H9 (cell line): ENCODE data around the gene NOS1AP. TPM values are rescaled to one million over a fixed set of nuclear protein-coding genes. Genes with fewer than 3 reads are reported as not detected.

Experiments
- DNase-seq: peaks from one replicate; pipeline ENCODE4 v3.0.0-alpha.2; 2017
- H2AFZ ChIP-seq: one replicate; pipeline ENCODE4 v1.6.1; 2013; ENCODE audit warnings: mild to moderate bottlenecking, low read length, control low read depth, moderate library complexity
- H2AK5ac ChIP-seq: 2 replicates; pipeline ENCODE4 v1.6.1; 2013; ENCODE audit warnings: low read length, control low read depth, mixed read lengths; ENCODE audit not compliant: insufficient read length
- H2BK120ac ChIP-seq: one replicate; pipeline ENCODE4 v1.6.1; 2013; ENCODE audit warnings: low read depth, mild to moderate bottlenecking, low read length, control low read depth, inconsistent platforms; ENCODE audit not compliant: poor library complexity, severe bottlenecking
- H2BK12ac ChIP-seq: 2 replicates; pipeline ENCODE4 v1.6.1; 2013; ENCODE audit warnings: low read length, control low read depth, mixed read lengths, low read depth; ENCODE audit not compliant: insufficient read length
- H2BK15ac ChIP-seq: 2 replicates; pipeline ENCODE4 v1.6.1; 2013; ENCODE audit warnings: low read depth, low read length, control low read depth
- H2BK20ac ChIP-seq: one replicate; pipeline ENCODE4 v1.6.1; 2013; ENCODE audit warnings: low read depth, mild to moderate bottlenecking, low read length, control low read depth, inconsistent platforms; ENCODE audit not compliant: poor library complexity, severe bottlenecking
- H2BK5ac ChIP-seq: 2 replicates; pipeline ENCODE4 v1.6.1; 2013; ENCODE audit warnings: low read length, control low read depth, mixed read lengths; ENCODE audit not compliant: insufficient read length
- H3K14ac ChIP-seq: 2 replicates; pipeline ENCODE4 v1.6.1; 2013; ENCODE audit warnings: low read length, control low read depth; ENCODE audit not compliant: insufficient read depth
- H3K18ac ChIP-seq: 2 replicates; pipeline ENCODE4 v1.6.1; 2013; ENCODE audit warnings: low read depth, mild to moderate bottlenecking, mixed read lengths, low read length, control low read depth; ENCODE audit not compliant: insufficient read length
- H3K23ac ChIP-seq: 2 replicates; pipeline ENCODE4 v1.6.1; 2013; ENCODE audit warnings: low read length, control low read depth, mixed read lengths, low read depth; ENCODE audit not compliant: insufficient read length
- H3K23me2 ChIP-seq: 2 replicates; pipeline ENCODE4 v1.6.1; 2013; ENCODE audit warnings: low read depth, mild to moderate bottlenecking, mixed read lengths, low read length, control low read depth; ENCODE audit not compliant: insufficient read length, poor library complexity, severe bottlenecking
- H3K27ac ChIP-seq: 2 replicates; pipeline ENCODE4 v1.5.1; 2013; ENCODE audit warnings: low read length, control low read depth, mixed read lengths, low read depth; ENCODE audit not compliant: insufficient read length
- H3K27me3 ChIP-seq: 2 replicates; pipeline ENCODE4 v1.6.1; 2013; ENCODE audit warnings: low read length, control low read depth, inconsistent platforms; ENCODE audit not compliant: insufficient read depth
- H3K4ac ChIP-seq: 2 replicates; pipeline ENCODE4 v1.6.1; 2013; ENCODE audit warnings: low read depth, mild to moderate bottlenecking, control low read depth, inconsistent platforms, low read length, moderate library complexity
- H3K4me1 ChIP-seq: 2 replicates; pipeline ENCODE4 v1.6.1; 2013; ENCODE audit warnings: low read length, control low read depth, inconsistent platforms; ENCODE audit not compliant: insufficient read depth
- H3K4me2 ChIP-seq: 2 replicates; pipeline ENCODE4 v1.6.1; 2013; ENCODE audit warnings: low read length, control low read depth, mixed read lengths; ENCODE audit not compliant: insufficient read length, insufficient read depth
- H3K56ac ChIP-seq: 2 replicates; pipeline ENCODE4 v1.6.1; 2013; ENCODE audit warnings: low read depth, mild to moderate bottlenecking, mixed read lengths, low read length, control low read depth; ENCODE audit not compliant: insufficient read length
- H3K79me1 ChIP-seq: 2 replicates; pipeline ENCODE4 v1.6.1; 2013; ENCODE audit warnings: low read depth, mild to moderate bottlenecking, moderate library complexity, low read length, control low read depth, inconsistent platforms; ENCODE audit not compliant: insufficient read depth, poor library complexity, severe bottlenecking
- H3K79me2 ChIP-seq: 2 replicates; pipeline ENCODE4 v1.6.1; 2013; ENCODE audit warnings: low read length, control low read depth, inconsistent platforms; ENCODE audit not compliant: insufficient read depth
- H3K9ac ChIP-seq: 2 replicates; pipeline ENCODE4 v1.6.1; 2013; ENCODE audit warnings: low read length, control low read depth, mixed read lengths; ENCODE audit not compliant: insufficient read length; ENCODE audit errors: extremely low read depth
- H3K9me3 ChIP-seq: one replicate; pipeline ENCODE4 v1.6.1; 2013; ENCODE audit warnings: low read depth, low read length, inconsistent platforms; ENCODE audit not compliant: control insufficient read depth
- H3T11ph ChIP-seq: one replicate; pipeline ENCODE4 v1.6.1; 2013; ENCODE audit warnings: mild to moderate bottlenecking, low read length, control low read depth, inconsistent platforms
- H4K20me1 ChIP-seq: one replicate; pipeline ENCODE4 v1.6.1; 2013; ENCODE audit not compliant: control insufficient read depth, insufficient read length, insufficient read depth
- H4K5ac ChIP-seq: 2 replicates; pipeline ENCODE4 v1.6.1; 2013; ENCODE audit warnings: low read depth, mild to moderate bottlenecking, mixed read lengths, low read length, control low read depth; ENCODE audit not compliant: insufficient read length
- H4K8ac ChIP-seq: replicated peaks from 2 replicates; pipeline ENCODE4 v1.6.1; 2013; ENCODE audit warnings: low read length, control low read depth, mixed read lengths, low read depth; ENCODE audit not compliant: insufficient read length
- H4K91ac ChIP-seq: 2 replicates; pipeline ENCODE4 v1.6.1; 2013; ENCODE audit warnings: low read depth, mild to moderate bottlenecking, moderate library complexity, mixed read lengths, low read length, control low read depth; ENCODE audit not compliant: insufficient read length
- H3K27ac Mint-ChIP-seq, 3 experiments: 2 replicates in 2 of 3; 3 replicates in 1 of 3; pipeline ENCODE4 v1.8.0; 2020 to 2021; ENCODE audit warnings: mixed read lengths in 3 of 3, mild to moderate bottlenecking in 1 of 3, moderate library complexity in 1 of 3
- H3K27me3 Mint-ChIP-seq: 2 replicates; pipeline ENCODE4 v1.8.0; 2021; ENCODE audit warnings: low read depth, mild to moderate bottlenecking, moderate library complexity, mixed read lengths
- H3K36me3 Mint-ChIP-seq, 3 experiments: 2 replicates in 2 of 3; 3 replicates in 1 of 3; pipeline ENCODE4 v1.8.0; 2020 to 2021; ENCODE audit warnings: low read depth in 3 of 3, mixed read lengths in 3 of 3; ENCODE audit not compliant: insufficient read depth in 1 of 3
- H3K4me1 Mint-ChIP-seq, 2 experiments: 2 replicates each; pipeline ENCODE4 v1.8.0; 2020; ENCODE audit warnings: mixed read lengths in 2 of 2
- H3K4me3 Mint-ChIP-seq, 2 experiments: 2 replicates in 1 of 2; 3 replicates in 1 of 2; pipeline ENCODE4 v1.8.0; 2020 to 2021; ENCODE audit warnings: mild to moderate bottlenecking in 2 of 2, mixed read lengths in 2 of 2, moderate library complexity in 1 of 2
- H3K9me3 Mint-ChIP-seq, 2 experiments: 2 replicates in 1 of 2; 3 replicates in 1 of 2; pipeline ENCODE4 v1.8.0; 2020; ENCODE audit warnings: mild to moderate bottlenecking in 2 of 2, mixed read lengths in 2 of 2, moderate library complexity in 1 of 2
- CTCF ChIP-seq: fragments of 200-600 bp; sonication (generic); conservative IDR thresholded peaks from 3 replicates; pipeline ENCODE4 v1.8.0; 2021; ENCODE audit warnings: antibody characterized with exemption, mild to moderate bottlenecking
- WGBS: extraction: QIAGEN DNeasy Blood & Tissue Kit; methylation state at CpG from one replicate; pipeline ENCODE4 v1.1.7; 2013; ENCODE audit warnings: missing lambda C conversion rate, low lambda C conversion rate, mixed read lengths; ENCODE audit not compliant: insufficient read length; ENCODE audit errors: extremely low coverage; 5-methylcytosine and 5-hydroxymethylcytosine counted together
- total RNA-seq: library from RNA; stranded (reverse); gene quantifications from 2 replicates; pipeline ENCODE4 v1.2.1, GENCODE V29; 2021

The NOS1AP gene
- total RNA-seq, 1 experiment from 2014 or later, result 8.4 TPM

GRCh38 chr1:162023181-162023546, 46.3 kb upstream of the NOS1AP start:
- TF ChIP-seq CTCF, result no peak
- H3K4ac ChIP-seq, result no peak overlapping the region

More at GRCh38 chr1:162023181-162023546, 46.3 kb upstream of the NOS1AP start:
- H3K4me1 Mint-ChIP-seq, result peaks cover 24 to 29% of the 10 kb centered on the region in 2 experiments
- Histone ChIP-seq H2BK15ac (no peak overlapping the region), H3K27ac (no peak overlapping the region), H3T11ph (no peak overlapping the region), H3K27me3 (peaks cover 11% of the 10 kb centered on the region; the same call in 1 of the 2 replicates), H3K18ac (no peak overlapping the region), H3K23me2 (peaks cover 12% of the 10 kb centered on the region), H4K20me1 (no peaks in the 10 kb centered on the region), H3K9me3 (no peaks in the 10 kb centered on the region), H2BK20ac (no peak overlapping the region), H3K79me1 (no peaks in the 10 kb centered on the region), H4K91ac (no peak overlapping the region), H2AFZ (no peak overlapping the region), H3K14ac (peak overlapping the region; percentile 74; the same call in 1 of the 2 replicates), H4K8ac (no peak overlapping the region), H3K23ac (no peak overlapping the region), H3K56ac (no peak overlapping the region), H2BK12ac (no peak overlapping the region), H3K9ac (no peak overlapping the region), H2BK120ac (no peak overlapping the region), H3K79me2 (no peaks in the 10 kb centered on the region), H2AK5ac (no peak overlapping the region), H3K4me1 (no peaks in the 10 kb centered on the region; the same call in 1 of the 2 replicates), H3K4me2 (peak overlapping the region; percentile 82), H4K5ac (no peak overlapping the region), H2BK5ac (no peak overlapping the region)
- H3K9me3 Mint-ChIP-seq, result no peaks in the 10 kb centered on the region; a peak in 1 of 5 replicates
- peak overlapping the region; percentile 80 to 92 for H3K4me3 Mint-ChIP-seq
- DNase-seq, result no peak
- H3K27me3 Mint-ChIP-seq, result peaks cover 68% of the 10 kb centered on the region
- H3K27ac Mint-ChIP-seq, result peak overlapping the region in 1 of 3 experiments; percentile 18; a peak in 1 of 7 replicates
- H3K36me3 Mint-ChIP-seq, result no peaks in the 10 kb centered on the region; a peak in 1 of 7 replicates
- no CpG with 5 or more reads among the region's 20 CpGs for WGBS
